ENCODE data around the gene RABAC1. TPM values are rescaled to one million over a fixed set of nuclear protein-coding genes. Genes with fewer than 3 reads are reported as not detected.

RABAC1 gene
- total RNA-seq, 1 experiment from 2014 or later: 66.3 TPM

- H3K79me2 ChIP-seq (ENCODE audit: insufficient read depth, low read length): no peaks in the 10 kb centered on the region
- H3K36me3 ChIP-seq (ENCODE audit: control insufficient read depth in 1 of 2, insufficient read depth in 2 of 2, low read length in 2 of 2): no peaks in the 10 kb centered on the region
- H3K4me1 ChIP-seq (ENCODE audit: control insufficient read depth in 1 of 2, insufficient read depth in 2 of 2, low read length in 2 of 2): peaks cover 22 to 37% of the 10 kb centered on the region in 2 experiments
- H3K9me3 ChIP-seq (ENCODE audit: control insufficient read depth in 1 of 2, insufficient read depth in 1 of 2, low read depth in 1 of 2, low read length in 2 of 2): no peaks in the 10 kb centered on the region
- H3K9ac ChIP-seq (ENCODE audit: low read length): no peak overlapping the region
- TF ChIP-seq POLR2AphosphoS5 (IDR thresholded peaks at IDR 0.05; ENCODE audit: low read depth, low read length) (no peak), REST (IDR thresholded peaks at IDR 0.05; ENCODE audit: low read depth) (no peak), CTCF (IDR thresholded peaks at IDR 0.05 in 2 of 3, conservative IDR thresholded peaks at IDR 0.05 in 1 of 3; ENCODE audit: borderline replicate concordance in 1 of 3, insufficient read depth in 1 of 3, low read depth in 2 of 3, low read length in 2 of 3) (no peak), MAX (IDR thresholded peaks at IDR 0.05) (no peak), JUND (IDR thresholded peaks at IDR 0.05) (no peak)
- CTCF ChIA-PET: interaction anchor here (1.3 to 3.5 kb wide), 2 partner anchors 84 to 163 kb away, joined by 5 to 16 read pairs; no protein-coding TSS in a partner anchor
- no peak overlapping the region for H3K4me2 ChIP-seq (ENCODE audit: low read length)
- intact Hi-C loops (cut with micrococcal nuclease): loop anchor here (5.0 to 10.0 kb wide), 2 partner anchors 164 to 252 kb away; partner anchors contain the start of gene CEACAM5
- RAD21 ChIA-PET (ENCODE audit: low non-redundant PET in 1 of 2, low total read pairs in 2 of 2, uncharacterized antibody in 2 of 2, unreplicated experiment in 2 of 2): interaction anchor here in 1 of 2 experiments (1.5 kb wide), 1 partner anchor 83 kb away, joined by 4 read pairs; no protein-coding TSS in a partner anchor
- H3K9me2 ChIP-seq (ENCODE audit: insufficient read depth): no peaks in the 10 kb centered on the region
- DNase-seq (ENCODE audit: low read depth, low spot score) (no peak), ATAC-seq (no peak)
- H3K4me3 ChIP-seq (replicated peaks in 1 of 2; ENCODE audit: low read depth in 1 of 2, low read length in 2 of 2): no peak overlapping the region
- no peaks in the 10 kb centered on the region for H3K27me3 ChIP-seq (ENCODE audit: insufficient read depth, low read length)
- no peak overlapping the region; the same call in 1 of the 2 replicates for H3K27ac ChIP-seq (ENCODE audit: low read depth, low read length)
- H4K20me1 ChIP-seq (ENCODE audit: insufficient read depth): no peaks in the 10 kb centered on the region
- H2AFZ ChIP-seq (ENCODE audit: low read depth, low read length, poor library complexity, severe bottlenecking): no peak overlapping the region
- POLR2A ChIA-PET: interaction anchor here (1.1 kb wide), 1 partner anchor 84 kb away, joined by 4 read pairs; no protein-coding TSS in a partner anchor
- no TSS peak for BruUV-seq (replicated peaks)
Measured at GRCh38 chr19:41956621-41957020, 2.5 kb downstream of the RABAC1 start.

Data from HCT116 (cell line).